Transverse colon (tissue), 3 donors: ENCODE measurements around the gene PIEZO1.

Experiments used
- CTCF ChIP-seq, 5 experiments: fragments of 200-600 bp in 3 of 5; fragments of 450-650 bp in 2 of 5; sonication (generic) in 3 of 5; IDR thresholded peaks; 1 replicate in 2 of 5; 2 replicates in 3 of 5; pipeline ENCODE4 v1.5.1; 2016 to 2017; ENCODE audit warnings: antibody characterized with exemption in 5 of 5, inconsistent platforms in 3 of 5, mild to moderate bottlenecking in 2 of 5, moderate library complexity in 1 of 5
- EP300 ChIP-seq: sonication (generic); formaldehyde crosslinking; IDR thresholded peaks from one replicate; pipeline ENCODE4 v1.6.1; 2017; ENCODE audit warnings: antibody characterized with exemption, low read depth
- POLR2A ChIP-seq: fragments of 450-650 bp; IDR thresholded peaks from one replicate; pipeline ENCODE4 v1.6.1; 2016; ENCODE audit warnings: antibody characterized with exemption, mild to moderate bottlenecking, moderate library complexity

GRCh38 chr16:88684569-88685155 is 100.4 kb downstream of the PIEZO1 start:
- no peak for TF ChIP-seq CTCF (IDR thresholded peaks at IDR 0.05)
- no peak for TF ChIP-seq EP300
- no peak for TF ChIP-seq POLR2A
